Measurements from ENCODE around the gene PITPNM3.

The PITPNM3 gene

DNA sequence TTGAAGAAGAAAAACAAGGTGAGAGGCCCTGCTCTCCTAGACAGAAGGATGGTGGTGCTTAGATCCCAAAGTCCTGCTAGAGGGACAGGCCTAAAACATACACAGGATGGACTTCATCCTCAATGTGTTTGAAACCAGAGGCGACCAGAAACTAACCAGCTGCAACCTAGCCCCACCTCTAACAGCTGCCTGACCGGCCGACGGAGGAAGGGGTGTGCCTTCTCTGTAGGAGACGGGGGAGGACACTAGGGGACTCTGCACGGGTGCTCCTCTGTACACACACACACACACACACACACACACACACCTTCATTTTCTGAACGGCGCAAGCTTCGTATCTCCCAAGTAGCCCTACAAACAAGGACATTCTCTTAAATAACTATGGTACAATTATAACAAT, 24.3 kb upstream of the PITPNM3 start:
- no peak for TF ChIP-seq PATZ1 (CRISPR knock-in tag; IDR thresholded peaks at IDR 0.05; ENCODE audit: borderline replicate concordance)
- TF ChIP-seq ZNF565 (CRISPR knock-in tag; conservative IDR thresholded peaks at IDR 0.05; ENCODE audit: low read depth), result no peak
- TF ChIP-seq SNAI2 (CRISPR knock-in tag; IDR thresholded peaks at IDR 0.05), result no peak
- no peak for TF ChIP-seq ESRRG (CRISPR knock-in tag; IDR thresholded peaks at IDR 0.05)
- TF ChIP-seq, protein P1, sequence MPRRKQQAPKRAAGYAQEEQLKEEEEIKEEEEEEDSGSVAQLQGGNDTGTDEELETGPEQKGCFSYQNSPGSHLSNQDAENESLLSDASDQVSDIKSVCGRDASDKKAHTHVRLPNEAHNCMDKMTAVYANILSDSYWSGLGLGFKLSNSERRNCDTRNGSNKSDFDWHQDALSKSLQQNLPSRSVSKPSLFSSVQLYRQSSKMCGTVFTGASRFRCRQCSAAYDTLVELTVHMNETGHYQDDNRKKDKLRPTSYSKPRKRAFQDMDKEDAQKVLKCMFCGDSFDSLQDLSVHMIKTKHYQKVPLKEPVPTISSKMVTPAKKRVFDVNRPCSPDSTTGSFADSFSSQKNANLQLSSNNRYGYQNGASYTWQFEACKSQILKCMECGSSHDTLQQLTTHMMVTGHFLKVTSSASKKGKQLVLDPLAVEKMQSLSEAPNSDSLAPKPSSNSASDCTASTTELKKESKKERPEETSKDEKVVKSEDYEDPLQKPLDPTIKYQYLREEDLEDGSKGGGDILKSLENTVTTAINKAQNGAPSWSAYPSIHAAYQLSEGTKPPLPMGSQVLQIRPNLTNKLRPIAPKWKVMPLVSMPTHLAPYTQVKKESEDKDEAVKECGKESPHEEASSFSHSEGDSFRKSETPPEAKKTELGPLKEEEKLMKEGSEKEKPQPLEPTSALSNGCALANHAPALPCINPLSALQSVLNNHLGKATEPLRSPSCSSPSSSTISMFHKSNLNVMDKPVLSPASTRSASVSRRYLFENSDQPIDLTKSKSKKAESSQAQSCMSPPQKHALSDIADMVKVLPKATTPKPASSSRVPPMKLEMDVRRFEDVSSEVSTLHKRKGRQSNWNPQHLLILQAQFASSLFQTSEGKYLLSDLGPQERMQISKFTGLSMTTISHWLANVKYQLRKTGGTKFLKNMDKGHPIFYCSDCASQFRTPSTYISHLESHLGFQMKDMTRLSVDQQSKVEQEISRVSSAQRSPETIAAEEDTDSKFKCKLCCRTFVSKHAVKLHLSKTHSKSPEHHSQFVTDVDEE (CRISPR knock-in tag; IDR thresholded peaks at IDR 0.05), result no peak
- no peak for TF ChIP-seq ZFP3 (CRISPR knock-in tag; IDR thresholded peaks at IDR 0.05)
- TF ChIP-seq, protein P2, sequence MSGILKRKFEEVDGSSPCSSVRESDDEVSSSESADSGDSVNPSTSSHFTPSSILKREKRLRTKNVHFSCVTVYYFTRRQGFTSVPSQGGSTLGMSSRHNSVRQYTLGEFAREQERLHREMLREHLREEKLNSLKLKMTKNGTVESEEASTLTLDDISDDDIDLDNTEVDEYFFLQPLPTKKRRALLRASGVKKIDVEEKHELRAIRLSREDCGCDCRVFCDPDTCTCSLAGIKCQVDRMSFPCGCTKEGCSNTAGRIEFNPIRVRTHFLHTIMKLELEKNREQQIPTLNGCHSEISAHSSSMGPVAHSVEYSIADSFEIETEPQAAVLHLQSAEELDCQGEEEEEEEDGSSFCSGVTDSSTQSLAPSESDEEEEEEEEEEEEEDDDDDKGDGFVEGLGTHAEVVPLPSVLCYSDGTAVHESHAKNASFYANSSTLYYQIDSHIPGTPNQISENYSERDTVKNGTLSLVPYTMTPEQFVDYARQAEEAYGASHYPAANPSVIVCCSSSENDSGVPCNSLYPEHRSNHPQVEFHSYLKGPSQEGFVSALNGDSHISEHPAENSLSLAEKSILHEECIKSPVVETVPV (CRISPR knock-in tag; IDR thresholded peaks at IDR 0.05), result no peak
- TF ChIP-seq CSDC2 (CRISPR knock-in tag; IDR thresholded peaks at IDR 0.05), result no peak
- no peak for TF ChIP-seq ZNF70 (CRISPR knock-in tag; IDR thresholded peaks at IDR 0.05)
- ATAC-seq, result no peak

- ATAC-seq, result no peak
- TF ChIP-seq RARB (CRISPR knock-in tag; IDR thresholded peaks at IDR 0.05), result no peak
- TF ChIP-seq ZNF8 (CRISPR knock-in tag; IDR thresholded peaks at IDR 0.05), result no peak
- TF ChIP-seq ZFP3 (CRISPR knock-in tag; IDR thresholded peaks at IDR 0.05), result no peak
- no peak for TF ChIP-seq ZNF565 (CRISPR knock-in tag; conservative IDR thresholded peaks at IDR 0.05; ENCODE audit: low read depth)
- no peak for TF ChIP-seq CSDC2 (CRISPR knock-in tag; IDR thresholded peaks at IDR 0.05)
- TF ChIP-seq ZC3H10 (CRISPR knock-in tag; IDR thresholded peaks at IDR 0.05), result no peak
- no peak for TF ChIP-seq ZNF70 (CRISPR knock-in tag; IDR thresholded peaks at IDR 0.05)
- TF ChIP-seq SNAI2 (CRISPR knock-in tag; IDR thresholded peaks at IDR 0.05), result no peak
- TF ChIP-seq ZFP30 (CRISPR knock-in tag; IDR thresholded peaks at IDR 0.05), result no peak
- no peak for TF ChIP-seq TOX (CRISPR knock-in tag; IDR thresholded peaks at IDR 0.05; ENCODE audit: borderline replicate concordance)
- TF ChIP-seq, protein P3, sequence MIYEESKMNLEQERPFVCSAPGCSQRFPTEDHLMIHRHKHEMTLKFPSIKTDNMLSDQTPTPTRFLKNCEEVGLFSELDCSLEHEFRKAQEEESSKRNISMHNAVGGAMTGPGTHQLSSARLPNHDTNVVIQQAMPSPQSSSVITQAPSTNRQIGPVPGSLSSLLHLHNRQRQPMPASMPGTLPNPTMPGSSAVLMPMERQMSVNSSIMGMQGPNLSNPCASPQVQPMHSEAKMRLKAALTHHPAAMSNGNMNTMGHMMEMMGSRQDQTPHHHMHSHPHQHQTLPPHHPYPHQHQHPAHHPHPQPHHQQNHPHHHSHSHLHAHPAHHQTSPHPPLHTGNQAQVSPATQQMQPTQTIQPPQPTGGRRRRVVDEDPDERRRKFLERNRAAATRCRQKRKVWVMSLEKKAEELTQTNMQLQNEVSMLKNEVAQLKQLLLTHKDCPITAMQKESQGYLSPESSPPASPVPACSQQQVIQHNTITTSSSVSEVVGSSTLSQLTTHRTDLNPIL (CRISPR knock-in tag; IDR thresholded peaks at IDR 0.05; ENCODE audit: low read depth), result no peak
- TF ChIP-seq ARNTL (CRISPR knock-in tag; IDR thresholded peaks at IDR 0.05; ENCODE audit: borderline replicate concordance, low read depth), result no peak
- TF ChIP-seq BACH2 (CRISPR knock-in tag; IDR thresholded peaks at IDR 0.05; ENCODE audit: borderline replicate concordance), result no peak
- no peak for TF ChIP-seq PPARA (CRISPR knock-in tag; IDR thresholded peaks at IDR 0.05; ENCODE audit: borderline replicate concordance)
- no peak for TF ChIP-seq ISL1 (CRISPR knock-in tag; IDR thresholded peaks at IDR 0.05)
- TF ChIP-seq GLIS3 (CRISPR knock-in tag; IDR thresholded peaks at IDR 0.05), result no peak
- TF ChIP-seq PATZ1 (CRISPR knock-in tag; IDR thresholded peaks at IDR 0.05; ENCODE audit: borderline replicate concordance), result no peak
- TF ChIP-seq, protein P2 (CRISPR knock-in tag; IDR thresholded peaks at IDR 0.05), result no peak
- no peak for TF ChIP-seq OSR1 (CRISPR knock-in tag; IDR thresholded peaks at IDR 0.05)
- TF ChIP-seq, protein P1 (CRISPR knock-in tag; IDR thresholded peaks at IDR 0.05), result no peak
Observed at GRCh38 chr17:6578491-6578890, 22.1 kb upstream of the PITPNM3 start.

All from SK-N-SH treated with all-trans-retinoic acid at 6 μM for 48 hours (cell line).